RKO (cell line): ENCODE data around the gene WLS.
"Not testable (repeated sequence)": the region's sequence is repeated elsewhere in the genome, so short reads cannot be mapped to it uniquely, and the experiment has no call there.

Experiments
- DNase-seq: peaks from one replicate; pipeline ENCODE4 v3.0.0-alpha.2; 2016; ENCODE audit warnings: low spot score

The WLS gene

DNA sequence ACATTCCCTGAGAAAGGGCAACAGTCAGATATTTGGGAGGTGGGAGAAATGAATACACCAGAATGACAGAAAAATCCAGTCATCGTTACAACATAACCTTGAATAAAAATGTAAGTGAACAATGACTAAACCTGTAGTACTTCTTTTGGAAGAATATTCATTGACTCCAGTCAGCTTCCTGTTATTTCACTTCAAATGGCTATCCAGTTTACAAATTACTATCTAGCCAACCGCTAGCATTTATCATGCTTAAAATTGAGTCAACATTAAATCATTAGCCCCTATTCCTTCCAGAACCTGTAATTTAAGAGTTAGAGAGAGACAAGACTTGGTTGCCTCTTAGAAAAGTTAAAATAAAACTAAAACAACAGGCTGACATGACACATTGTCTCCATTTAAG, 33.6 kb downstream of the WLS start:
- peak; percentile 51 for DNase-seq

DNA sequence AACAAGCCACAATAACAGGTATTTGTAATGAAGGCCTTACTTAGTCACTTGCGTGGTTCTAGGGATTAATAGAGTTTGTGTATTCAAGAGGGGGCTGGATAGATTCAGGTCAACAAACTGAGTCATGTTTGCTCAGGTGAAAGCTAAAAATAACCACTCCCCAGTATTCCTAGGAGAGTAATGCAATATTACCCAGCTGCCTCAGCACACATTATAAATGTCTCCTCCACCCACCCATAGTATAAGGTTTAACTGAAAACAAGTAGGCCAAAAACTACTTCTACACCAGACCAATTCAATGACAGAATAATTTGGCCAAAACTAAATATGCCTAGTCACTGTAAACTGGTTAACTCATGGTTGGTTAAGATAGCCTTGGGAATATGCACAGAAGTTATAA, 34.4 kb downstream of the WLS start:
- DNase-seq: no peak

DNA sequence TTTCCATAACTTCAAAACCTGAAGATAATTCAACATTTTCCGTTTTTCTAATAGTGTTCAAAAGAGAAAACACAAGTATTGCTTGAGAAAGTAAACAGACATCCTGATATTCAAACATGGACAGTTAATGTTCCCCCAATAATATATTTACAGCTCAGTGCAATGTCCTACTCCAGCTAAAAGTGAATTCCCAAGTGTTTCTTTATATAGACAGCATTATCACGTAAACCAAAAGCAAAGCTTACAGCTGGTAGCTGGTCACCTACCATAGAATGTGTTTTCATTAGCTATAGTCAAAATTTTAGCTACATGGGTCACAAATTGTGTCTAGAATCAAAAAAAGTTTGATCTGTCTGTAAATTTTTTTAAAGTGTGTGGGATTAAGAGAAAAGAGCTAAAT, 34.9 kb downstream of the WLS start:
- DNase-seq: no peak

DNA sequence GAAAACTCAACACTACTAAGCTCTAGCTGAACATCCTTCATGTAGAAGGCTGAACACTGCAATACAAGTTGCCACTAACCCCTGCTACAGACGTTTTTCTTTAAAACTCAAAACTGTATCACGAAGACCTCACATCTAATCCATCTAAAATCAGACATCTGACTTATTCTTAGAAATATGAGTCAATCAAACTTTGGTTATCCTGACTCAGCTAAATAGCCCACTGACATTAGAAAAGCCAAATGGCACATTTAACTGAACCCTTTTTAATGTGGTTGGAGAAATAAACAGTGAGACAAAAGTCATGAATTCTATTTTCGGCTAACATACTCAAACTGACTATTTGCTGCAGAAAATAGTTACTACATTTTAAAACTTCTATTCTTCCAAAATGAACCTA, 35.6 kb downstream of the WLS start:
- DNase-seq: no peak

DNA sequence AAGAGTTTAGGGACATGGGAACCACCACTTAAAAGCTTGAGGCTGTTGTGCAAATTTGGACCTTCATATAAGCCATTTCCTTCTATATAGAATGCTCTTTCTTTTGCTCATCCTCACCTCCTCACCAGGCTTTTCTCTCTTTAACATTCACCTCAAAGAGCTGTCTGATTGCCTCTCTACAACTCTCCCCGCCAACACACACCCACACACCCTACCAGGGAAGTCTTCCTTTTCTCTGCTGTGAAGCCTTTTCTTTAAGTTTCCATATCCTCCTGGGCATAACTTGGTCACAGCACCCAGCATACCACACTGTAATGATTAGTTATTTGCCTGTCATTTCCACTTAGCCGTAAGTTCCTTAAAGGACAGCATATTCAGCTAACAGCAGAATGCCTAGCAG, 40.6 kb downstream of the WLS start:
- no peak for DNase-seq

DNA sequence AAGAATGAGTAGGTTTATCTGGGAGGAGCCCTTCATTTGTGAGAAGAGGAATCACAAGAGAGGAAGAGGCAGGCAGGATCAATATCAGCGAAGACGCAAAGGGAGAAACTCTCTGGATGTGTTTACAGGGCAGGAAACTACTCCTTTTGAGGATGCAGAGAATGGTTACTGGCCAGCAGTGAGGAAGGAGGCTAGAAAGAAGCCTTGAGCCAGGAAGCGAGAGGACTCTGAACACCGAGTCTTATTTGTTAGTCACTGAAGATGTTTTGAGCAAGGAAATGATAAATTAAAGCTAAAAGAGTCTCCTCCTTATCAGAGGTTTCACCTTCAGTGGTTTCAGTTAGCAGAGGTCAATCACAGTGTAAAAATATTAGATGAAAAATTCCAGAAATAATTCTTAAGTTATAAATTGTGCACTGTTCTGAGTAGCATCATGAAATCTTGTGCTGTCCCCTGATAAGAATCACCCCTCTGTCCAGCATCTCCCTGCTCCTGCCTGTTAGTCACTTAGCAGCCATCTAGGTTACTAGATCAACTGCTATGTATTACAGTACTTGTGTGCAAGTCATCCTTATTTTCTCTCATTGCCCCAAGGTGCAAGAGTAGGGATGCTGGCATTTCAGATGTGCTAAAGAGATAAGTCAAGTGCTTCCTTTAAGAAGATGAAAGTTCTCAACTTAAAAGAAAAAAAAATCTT, 43.5 kb downstream of the WLS start:
- DNase-seq: no peak

DNA sequence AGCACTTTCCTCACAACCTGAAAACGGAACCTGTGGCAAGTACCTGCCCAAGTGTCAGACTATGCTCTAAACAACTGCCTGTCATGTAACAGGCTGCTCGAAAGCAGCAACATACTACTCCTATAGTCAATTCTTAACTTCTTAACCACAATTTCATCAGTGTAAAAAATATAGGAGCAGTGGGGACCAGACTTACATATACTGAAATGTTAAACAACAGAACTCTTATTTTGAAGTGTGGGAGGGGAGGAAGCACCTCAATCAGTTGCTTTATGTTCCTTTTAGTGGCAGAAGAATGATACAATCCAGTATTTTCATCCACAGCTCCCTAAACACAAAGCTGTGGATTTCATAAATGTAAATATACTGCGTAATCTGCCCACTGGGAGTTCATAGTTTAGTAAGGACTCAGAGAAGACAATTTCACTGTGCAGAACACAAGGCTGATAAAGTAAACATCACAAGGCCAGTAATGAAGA, 44.2 kb downstream of the WLS start:
- no peak for DNase-seq

DNA sequence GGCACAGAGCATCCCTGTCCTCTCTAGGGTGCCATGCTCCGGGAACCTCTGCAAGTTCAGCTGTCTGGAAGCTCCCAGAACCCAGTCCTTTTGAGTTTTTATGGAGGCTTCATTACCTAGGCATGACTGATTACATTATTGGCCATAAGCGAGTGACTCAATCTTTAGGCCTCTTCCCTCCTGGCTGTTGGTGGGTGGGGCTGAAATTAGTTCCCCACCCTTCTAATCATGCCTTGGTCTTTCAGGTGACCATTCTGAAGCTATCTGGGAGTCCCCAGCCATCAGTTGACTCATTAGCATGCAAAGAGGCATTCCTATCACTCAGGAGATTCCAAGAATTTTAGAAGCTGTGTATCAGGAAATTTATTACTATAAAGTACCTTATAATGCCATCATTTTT, 46.6 kb downstream of the WLS start:
- DNase-seq: no peak

DNA sequence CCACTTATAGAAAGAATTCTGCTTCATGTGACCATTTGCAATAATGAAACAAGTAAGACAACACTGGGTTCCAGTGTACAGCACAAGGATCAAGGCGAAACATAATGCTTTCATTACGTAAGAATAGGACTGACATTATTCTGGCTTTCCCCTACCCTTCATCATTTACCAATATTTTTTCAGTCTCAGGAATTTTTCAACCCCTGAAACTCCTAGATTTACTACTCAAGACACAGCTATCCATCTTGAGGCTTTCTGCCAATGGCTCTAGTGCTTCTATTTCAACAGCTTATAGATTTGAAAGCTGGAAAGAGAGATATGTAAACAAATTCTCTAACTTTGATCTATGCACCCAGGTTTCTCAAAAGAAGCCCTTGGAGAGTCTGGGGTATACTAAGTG, 48.4 kb downstream of the WLS start:
- DNase-seq: no peak

DNA sequence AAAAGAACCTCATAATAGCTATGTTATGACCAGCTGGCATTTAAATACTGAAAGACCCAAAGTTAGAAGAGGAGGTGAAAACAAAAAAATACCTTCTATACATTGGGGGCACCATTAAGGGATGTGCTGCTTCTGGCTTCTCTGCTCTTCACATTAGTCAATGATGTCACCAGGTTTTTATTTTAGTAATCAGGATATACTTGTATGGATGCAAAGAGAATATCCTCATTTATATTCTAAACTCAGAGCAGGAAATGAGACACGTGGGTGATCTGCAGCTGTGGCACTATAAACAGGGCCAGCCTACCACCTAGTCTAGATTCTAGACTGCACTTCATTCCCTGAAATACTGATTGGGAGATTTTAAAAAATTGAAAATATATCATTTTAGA, 51.2 kb downstream of the WLS start:
- DNase-seq: no peak

DNA sequence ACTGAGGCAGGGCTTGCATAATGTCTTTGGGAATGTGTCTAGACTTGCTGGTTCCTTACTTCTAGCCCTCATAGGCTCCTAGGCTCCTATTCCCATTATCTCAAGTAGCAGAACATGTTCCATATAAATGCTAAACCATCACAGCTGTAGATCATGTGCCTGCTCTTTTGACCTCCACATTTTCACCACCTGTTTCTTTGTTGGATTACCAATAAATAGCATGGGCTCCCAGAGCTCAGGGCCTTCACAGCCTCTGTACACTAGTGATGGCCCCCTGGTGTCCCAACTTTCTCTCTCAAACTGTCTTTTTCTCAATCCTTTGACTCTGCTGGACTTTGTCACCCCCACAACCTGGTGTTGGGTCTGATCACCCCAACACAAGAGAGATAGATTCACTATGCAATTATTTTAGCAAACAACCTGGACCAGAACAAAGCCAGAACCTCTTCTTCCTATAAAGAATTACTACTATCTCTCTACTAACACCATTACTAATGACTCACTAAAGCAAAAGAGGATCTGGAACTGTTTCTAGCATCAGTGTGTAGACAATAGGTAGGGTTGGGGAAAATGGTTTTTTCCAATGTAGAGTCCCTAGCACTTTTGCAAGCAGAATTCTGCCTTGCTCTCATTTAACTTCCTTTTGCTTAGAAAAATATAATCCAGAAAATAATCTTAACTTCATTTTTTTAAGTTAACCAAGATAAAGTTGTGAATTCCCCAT, 51.7 kb downstream of the WLS start:
- no peak for DNase-seq

DNA sequence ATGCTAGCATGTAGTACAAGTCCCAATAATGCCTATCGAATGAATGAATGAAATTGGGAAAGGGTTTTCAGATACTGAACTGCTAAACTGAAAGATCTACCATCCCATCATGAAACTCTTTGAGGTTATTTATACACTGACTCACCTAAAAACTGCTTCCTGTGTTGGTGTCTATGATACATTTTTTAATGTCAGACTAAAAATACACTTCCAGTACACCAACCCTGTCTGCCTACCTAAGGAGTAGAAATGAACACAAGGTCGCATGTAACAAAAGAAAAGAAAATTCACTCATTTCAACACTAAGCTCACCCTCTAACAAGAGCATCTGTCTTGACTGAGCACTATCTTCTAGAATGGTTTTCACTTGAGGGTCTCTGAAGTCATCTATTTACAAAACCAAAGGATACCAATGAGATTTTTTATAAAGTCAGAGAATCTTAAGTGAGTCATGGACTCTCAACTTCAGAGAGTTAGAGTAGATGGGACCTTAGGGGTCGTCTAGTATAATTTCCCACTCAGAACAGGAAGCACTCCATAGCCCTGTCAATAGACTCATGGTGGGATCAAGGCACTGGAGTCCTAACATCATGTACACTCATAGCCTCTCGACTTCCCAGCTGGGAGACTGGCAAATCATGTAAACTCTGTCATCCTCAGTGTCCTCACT, 53.4 kb downstream of the WLS start:
- no peak for DNase-seq

DNA sequence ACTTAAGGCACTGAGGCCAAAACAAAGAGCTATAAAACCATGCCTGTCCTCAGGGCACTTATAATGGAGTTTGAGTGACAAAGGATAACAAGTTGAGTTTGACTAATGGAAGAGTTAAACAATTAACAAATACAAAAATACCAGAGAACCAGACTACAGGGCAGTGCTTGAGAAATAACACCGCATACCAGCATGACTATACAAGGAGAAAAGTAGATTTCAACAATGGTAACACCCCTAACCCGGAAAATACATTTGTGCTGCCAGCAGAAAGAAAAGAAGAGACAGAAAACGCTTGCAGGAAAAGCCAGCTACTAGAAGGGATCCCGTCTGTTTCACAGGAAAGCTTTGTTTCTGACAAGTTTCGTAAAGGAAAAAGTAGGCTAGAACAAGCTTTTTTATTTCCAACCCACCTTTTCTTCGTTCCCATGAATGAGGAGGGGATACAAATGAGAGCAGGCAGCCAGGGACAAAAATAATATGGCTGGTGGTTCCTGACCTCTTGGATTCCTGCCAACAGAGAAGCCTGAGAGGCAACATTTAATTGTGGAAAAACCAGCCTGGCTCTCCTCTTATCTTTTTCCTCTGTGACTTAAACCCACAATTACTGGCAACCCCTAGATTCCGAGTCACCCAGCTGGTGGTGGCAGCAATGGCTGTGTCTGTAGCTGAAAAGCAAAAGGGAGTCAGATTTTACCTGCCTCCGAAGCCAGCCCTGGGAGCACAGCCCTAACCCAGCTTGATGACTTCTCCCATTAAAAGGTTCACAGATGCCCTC, 56.5 kb downstream of the WLS start:
- DNase-seq: no peak

DNA sequence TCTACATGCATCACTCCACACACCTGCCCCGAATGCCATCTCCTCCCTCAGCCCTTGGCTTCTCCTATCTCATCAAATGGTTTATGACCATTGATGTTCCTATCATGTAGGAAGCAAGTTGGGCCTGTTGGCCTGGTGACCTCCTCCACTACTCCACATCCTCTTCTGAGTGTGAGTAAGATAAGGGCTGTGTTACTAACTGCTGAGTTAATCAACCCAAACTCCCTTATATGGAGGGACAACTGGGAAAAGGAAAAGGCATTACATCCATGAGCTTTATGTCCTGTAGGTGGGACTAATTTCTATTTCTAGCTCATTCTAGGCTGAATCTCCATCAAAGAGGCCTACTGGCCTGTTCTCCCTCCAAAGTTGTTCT, 57.6 kb downstream of the WLS start:
- peak; percentile 87 for DNase-seq

DNA sequence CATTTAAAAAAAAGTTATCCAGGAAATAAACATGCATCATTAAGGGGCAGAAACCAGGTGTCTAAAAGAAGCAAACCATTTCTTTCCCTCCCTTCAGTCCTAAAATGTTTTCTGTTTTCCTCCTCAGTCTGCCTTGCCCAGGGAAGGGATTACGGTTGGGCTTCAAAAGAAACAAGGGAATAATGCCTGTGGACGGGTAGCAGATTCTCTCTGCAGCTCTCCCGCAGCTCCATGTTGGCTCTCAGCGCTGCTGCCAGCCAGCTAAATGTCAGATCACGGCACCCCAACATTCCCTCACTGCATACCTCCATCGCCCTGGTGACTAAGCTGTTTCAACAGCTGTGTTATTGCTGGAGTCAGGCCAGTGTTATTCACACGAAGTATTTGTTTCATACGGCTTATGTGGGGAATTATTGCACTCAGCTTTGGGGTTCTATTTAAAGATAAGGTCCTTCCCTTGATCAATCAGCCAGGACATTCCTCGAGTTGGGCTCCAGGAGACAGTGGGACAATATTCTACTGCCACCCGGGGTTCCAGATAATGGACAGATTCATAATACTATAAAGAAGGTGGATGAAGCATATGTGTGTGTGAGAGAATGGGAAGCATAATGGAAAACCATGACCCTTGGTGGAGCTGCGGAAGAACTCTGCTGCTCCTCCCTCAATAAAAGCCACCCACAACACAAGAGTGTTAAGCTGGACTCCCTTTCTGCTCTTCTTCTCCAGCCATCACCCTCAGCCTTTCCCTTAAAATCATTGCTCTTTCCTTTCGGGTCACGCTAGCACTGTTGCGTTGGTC, 58.2 kb downstream of the WLS start:
- DNase-seq: peak; percentile 89

DNA sequence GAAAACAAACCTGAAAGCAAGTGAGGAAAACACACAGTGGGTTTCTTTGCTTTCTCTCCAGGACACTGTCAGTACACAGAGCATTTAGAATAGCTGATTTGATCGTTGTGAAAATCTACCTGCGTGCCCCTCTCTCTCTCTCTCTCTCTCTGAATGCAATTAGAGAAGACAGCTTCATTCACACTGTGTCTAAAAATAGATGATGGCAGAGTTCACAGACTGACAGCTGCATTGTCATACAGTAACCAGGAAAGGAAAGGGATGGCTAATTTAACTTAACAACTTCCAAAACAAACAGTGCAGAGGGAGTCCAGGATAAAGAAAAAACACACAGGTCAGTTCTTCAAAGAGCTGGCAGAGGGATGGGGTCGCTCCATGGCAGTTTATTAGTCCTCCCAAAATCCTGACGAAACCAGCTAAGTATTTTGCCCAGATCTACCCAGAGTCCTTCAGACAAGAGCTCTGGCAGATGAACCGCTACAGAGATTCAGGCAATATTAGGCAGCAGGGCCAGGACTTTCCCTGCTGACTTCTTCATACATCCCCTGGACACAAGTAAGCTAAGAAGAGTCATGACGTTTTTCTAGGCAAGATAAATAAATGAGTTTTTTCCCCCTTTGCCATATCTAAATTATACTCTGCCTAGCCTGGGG, 58.9 kb downstream of the WLS start:
- no peak for DNase-seq

DNA sequence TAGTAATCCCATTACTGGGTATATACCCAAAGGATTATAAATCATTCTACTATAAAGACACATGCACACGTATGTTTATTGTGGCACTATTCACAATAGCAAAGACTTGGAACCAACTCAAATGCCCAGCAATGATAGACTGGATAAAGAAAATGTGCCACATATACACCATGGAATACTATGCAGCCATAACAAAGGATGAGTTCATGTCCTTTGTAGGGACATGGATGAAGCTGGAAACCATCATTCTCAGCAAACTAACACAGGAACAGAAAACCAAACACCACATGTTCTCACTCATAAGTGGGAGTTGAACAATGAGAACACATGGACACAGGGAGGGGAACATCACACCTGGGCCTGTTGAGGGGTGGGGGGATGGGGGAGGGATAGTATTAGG, 60.5 kb downstream of the WLS start:
- DNase-seq: not testable (repeated sequence)

DNA sequence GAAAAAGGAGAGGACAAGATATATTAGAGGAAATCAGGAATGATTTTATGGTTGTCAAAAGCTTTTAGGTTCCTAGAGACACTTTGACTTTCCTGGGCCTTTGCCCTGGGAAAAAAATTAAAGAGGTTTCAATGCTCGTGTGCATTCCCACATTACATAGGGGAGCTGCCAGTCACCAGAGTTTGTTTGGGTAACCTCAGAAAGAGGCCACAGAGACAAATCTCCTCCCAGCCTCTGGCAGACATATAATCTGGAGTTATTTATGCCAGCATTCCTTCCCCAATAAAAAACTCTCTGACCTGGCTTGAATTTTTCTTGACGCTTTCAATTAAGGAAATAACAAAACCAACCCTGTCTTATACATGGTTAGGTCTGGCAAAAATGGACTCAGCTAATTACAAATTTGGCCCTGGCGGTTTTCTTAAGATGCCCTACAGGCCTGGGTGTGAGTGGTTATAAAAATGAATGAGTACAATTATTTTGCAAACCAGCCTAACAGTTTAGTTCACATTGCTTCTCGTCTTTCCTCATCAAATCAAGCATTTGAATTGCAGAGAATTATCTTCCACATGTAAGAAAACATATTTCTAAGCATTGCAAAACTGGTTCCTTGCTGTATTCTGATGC, 63.7 kb downstream of the WLS start:
- no peak for DNase-seq

DNA sequence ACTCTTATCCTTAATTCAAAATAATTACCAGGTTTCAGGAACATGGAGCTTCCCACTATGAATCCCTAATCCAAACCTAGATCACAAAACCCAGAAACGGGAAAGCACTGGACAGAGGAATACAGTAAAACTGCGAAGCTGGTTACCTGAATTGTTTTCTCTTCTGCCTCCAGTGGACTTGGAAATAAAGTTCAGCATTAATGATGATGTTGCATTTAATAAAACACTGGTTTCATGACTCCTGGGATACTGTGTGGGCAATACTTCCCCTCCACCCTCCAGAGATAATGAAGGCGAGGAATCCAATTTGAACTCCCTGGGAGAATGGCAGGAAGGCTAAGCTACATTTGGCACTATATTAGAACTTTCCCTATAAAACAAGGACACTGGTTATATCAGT, 65.1 kb downstream of the WLS start:
- no peak for DNase-seq

DNA sequence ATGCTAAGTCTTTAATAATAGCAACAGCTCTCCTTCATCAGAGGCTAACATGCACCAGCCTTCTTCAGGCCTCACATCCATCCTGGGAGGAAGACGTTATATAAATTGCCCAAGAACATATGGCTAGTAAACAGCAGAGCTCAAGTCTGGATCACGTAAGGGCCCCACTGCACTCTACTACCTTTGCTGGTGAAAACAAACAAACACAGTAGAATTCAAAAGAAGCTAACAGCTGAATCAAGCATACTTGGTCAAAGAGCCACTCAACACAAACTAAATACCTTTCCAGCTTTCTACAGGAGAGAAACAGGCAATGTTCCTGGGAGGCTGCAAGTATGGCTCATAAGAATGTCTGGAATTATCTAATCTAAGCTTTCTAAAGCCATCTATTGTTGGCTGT, 66.0 kb downstream of the WLS start:
- DNase-seq: no peak

DNA sequence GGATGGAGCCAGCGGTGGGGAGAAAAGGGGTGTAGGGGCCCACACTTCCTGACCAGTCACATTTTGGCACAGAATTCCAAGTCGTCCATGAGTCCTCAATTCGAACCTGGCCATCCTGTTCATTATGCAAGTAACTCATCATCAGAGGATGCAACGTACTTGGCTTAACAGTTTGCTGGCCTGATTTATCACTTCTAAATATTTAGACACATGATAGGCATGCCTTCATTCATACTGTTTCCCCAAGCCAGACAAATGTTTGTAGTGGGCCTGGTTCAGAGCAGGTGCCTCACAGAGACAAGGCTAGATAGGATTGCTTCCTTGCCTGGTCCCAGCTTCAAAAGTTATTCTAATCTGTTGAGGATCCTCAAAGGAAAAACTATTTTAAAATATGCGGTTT, 66.7 kb downstream of the WLS start:
- no peak for DNase-seq
